ENCODE results near the gene PJA2. TPM values are rescaled to one million over a fixed set of nuclear protein-coding genes. Genes with fewer than 3 reads are reported as not detected.
A peak's percentile ranks its signal among the peaks of the same experiment; 100 is the strongest.

PJA2 gene
- total RNA-seq, 1 experiment from 2014 or later = 51.5 TPM

DNA sequence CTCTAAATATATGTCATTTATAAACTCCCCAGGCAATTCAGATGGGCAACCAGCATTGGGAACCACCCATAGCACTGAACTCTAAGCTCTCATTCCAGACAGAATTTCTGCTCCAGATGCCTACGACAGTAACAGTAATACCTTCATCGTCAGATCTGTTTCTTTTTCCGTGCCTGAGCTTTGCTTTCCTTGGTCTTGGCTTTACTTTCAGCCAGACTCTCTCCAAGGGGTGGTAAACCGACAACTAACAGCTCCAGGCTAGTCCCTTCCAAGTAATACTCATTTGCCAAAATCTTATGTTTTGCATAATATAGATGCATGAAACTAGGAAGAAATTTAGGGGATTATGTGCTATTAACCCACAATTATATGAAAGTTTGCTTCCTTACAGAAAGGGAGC lies 102.3 kb downstream of the PJA2 start:
- H3K4me1 Mint-ChIP-seq = peaks cover 5% of the 10 kb centered on the region
- H3K27ac Mint-ChIP-seq = no peak overlapping the region
- H3K9me3 Mint-ChIP-seq = no peaks in the 10 kb centered on the region
- CTCF ChIA-PET = no interaction called here
- H3K4me3 Mint-ChIP-seq = no peak overlapping the region
- no peaks in the 10 kb centered on the region for H3K36me3 Mint-ChIP-seq
- TF ChIP-seq RELA (CRISPR knock-in tag; IDR thresholded peaks at IDR 0.05; ENCODE audit: borderline replicate concordance) (no peak), NR2C2 (CRISPR knock-in tag; IDR thresholded peaks at IDR 0.05) (no peak), GABPB1 (CRISPR knock-in tag; IDR thresholded peaks at IDR 0.05) (no peak), PRRX2 (CRISPR knock-in tag; IDR thresholded peaks at IDR 0.05) (no peak), ZBTB21 (CRISPR knock-in tag; IDR thresholded peaks at IDR 0.05; ENCODE audit: borderline replicate concordance) (no peak), ZNF317 (CRISPR knock-in tag; IDR thresholded peaks at IDR 0.05; ENCODE audit: borderline replicate concordance, low read depth) (no peak), RORB (CRISPR knock-in tag; IDR thresholded peaks at IDR 0.05) (no peak), ZNF423 (CRISPR knock-in tag; IDR thresholded peaks at IDR 0.05) (no peak), MXD4 (CRISPR knock-in tag; IDR thresholded peaks at IDR 0.05; ENCODE audit: borderline replicate concordance) (no peak), FOXJ3 (CRISPR knock-in tag; IDR thresholded peaks at IDR 0.05; ENCODE audit: borderline replicate concordance) (no peak), CBFB (CRISPR knock-in tag; IDR thresholded peaks at IDR 0.05; ENCODE audit: low read depth) (no peak)
- POLR2A ChIA-PET = no interaction called here
- ATAC-seq (no peak), DNase-seq (ENCODE audit: low spot score) (no peak)
- no peaks in the 10 kb centered on the region for H3K27me3 Mint-ChIP-seq (ENCODE audit: low read depth)

- Mint-ChIP-seq H3K27me3 (ENCODE audit: low read depth) (no peaks in the 10 kb centered on the region), H3K36me3 (no peaks in the 10 kb centered on the region), H3K4me1 (peaks cover 5% of the 10 kb centered on the region), H3K27ac (no peak overlapping the region), H3K9me3 (no peaks in the 10 kb centered on the region), H3K4me3 (no peak overlapping the region)
- ChIA-PET POLR2A (no interaction called here), CTCF (no interaction called here)
- no peak for ATAC-seq
- no peak for DNase-seq (ENCODE audit: low spot score)
- TF ChIP-seq ATF1 (CRISPR knock-in tag; IDR thresholded peaks at IDR 0.05) (no peak), ZBTB21 (CRISPR knock-in tag; IDR thresholded peaks at IDR 0.05; ENCODE audit: borderline replicate concordance) (no peak), SMAD3 (CRISPR knock-in tag; IDR thresholded peaks at IDR 0.05; ENCODE audit: borderline replicate concordance) (no peak), FOXJ3 (CRISPR knock-in tag; IDR thresholded peaks at IDR 0.05; ENCODE audit: borderline replicate concordance) (no peak)
- TF ChIP-seq, protein P1, sequence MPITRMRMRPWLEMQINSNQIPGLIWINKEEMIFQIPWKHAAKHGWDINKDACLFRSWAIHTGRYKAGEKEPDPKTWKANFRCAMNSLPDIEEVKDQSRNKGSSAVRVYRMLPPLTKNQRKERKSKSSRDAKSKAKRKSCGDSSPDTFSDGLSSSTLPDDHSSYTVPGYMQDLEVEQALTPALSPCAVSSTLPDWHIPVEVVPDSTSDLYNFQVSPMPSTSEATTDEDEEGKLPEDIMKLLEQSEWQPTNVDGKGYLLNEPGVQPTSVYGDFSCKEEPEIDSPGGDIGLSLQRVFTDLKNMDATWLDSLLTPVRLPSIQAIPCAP (CRISPR knock-in tag; IDR thresholded peaks at IDR 0.05) = no peak
- TF ChIP-seq, protein P2, sequence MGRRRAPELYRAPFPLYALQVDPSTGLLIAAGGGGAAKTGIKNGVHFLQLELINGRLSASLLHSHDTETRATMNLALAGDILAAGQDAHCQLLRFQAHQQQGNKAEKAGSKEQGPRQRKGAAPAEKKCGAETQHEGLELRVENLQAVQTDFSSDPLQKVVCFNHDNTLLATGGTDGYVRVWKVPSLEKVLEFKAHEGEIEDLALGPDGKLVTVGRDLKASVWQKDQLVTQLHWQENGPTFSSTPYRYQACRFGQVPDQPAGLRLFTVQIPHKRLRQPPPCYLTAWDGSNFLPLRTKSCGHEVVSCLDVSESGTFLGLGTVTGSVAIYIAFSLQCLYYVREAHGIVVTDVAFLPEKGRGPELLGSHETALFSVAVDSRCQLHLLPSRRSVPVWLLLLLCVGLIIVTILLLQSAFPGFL (CRISPR knock-in tag; IDR thresholded peaks at IDR 0.05; ENCODE audit: borderline replicate concordance) = no peak
These were observed 104.4 kb downstream of the PJA2 start for GRCh38 chr5:109305352-109305751.

GRCh38 chr5:109304309-109304708 lies 105.5 kb downstream of the PJA2 start:
- no peaks in the 10 kb centered on the region for H3K27me3 Mint-ChIP-seq (ENCODE audit: low read depth)
- no peaks in the 10 kb centered on the region for H3K9me3 Mint-ChIP-seq
- ATAC-seq = peak; percentile 30; the same call in 1 of the 2 replicates
- ChIA-PET POLR2A (no interaction called here), CTCF (no interaction called here)
- no peak overlapping the region for H3K4me3 Mint-ChIP-seq
- peaks cover 3% of the 10 kb centered on the region for H3K4me1 Mint-ChIP-seq
- H3K36me3 Mint-ChIP-seq = no peaks in the 10 kb centered on the region
- TF ChIP-seq, protein P3, sequence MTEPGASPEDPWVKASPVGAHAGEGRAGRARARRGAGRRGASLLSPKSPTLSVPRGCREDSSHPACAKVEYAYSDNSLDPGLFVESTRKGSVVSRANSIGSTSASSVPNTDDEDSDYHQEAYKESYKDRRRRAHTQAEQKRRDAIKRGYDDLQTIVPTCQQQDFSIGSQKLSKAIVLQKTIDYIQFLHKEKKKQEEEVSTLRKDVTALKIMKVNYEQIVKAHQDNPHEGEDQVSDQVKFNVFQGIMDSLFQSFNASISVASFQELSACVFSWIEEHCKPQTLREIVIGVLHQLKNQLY (CRISPR knock-in tag; IDR thresholded peaks at IDR 0.05) = no peak
- DNase-seq (ENCODE audit: low spot score) = no peak
- H3K27ac Mint-ChIP-seq = no peak overlapping the region

DNA sequence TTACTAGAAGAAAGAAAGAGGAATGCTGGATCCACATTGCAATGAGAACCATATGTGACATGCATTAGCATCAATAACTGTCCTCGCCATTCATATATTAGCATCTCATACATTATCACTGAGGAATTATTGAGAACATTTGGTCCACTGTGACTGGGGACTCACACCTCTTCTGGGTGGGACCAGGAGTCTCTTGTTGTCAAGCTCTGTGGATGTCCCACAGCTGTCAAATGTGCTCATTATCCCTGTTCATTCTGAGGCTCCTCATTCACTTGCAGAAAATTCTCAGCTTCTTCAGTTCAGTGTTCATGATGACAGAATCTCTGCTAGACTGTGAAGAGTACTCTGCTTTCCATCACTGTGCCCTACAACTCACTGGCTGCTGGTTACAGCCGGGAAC lies 109.4 kb downstream of the PJA2 start:
- H3K27me3 Mint-ChIP-seq (ENCODE audit: low read depth) = no peaks in the 10 kb centered on the region
- ATAC-seq = no peak
- no peaks in the 10 kb centered on the region for H3K9me3 Mint-ChIP-seq
- H3K4me1 Mint-ChIP-seq = peaks cover 7% of the 10 kb centered on the region
- no peaks in the 10 kb centered on the region for H3K36me3 Mint-ChIP-seq
- POLR2A ChIA-PET = no interaction called here
- H3K4me3 Mint-ChIP-seq = no peak overlapping the region
- no peak overlapping the region for H3K27ac Mint-ChIP-seq
- CTCF ChIA-PET = interaction anchor here (0.6 kb wide), 1 partner anchor 35 kb away, joined by 3 read pairs; no protein-coding TSS in a partner anchor
- no peak for DNase-seq (ENCODE audit: low spot score)
- no peak for TF ChIP-seq NR1H2 (CRISPR knock-in tag; IDR thresholded peaks at IDR 0.05)
- no peak for TF ChIP-seq NR3C1 (CRISPR knock-in tag; conservative IDR thresholded peaks at IDR 0.05; ENCODE audit: low read depth)
- no peak for TF ChIP-seq USF1 (CRISPR knock-in tag; IDR thresholded peaks at IDR 0.05)
- no peak for TF ChIP-seq ZNF425 (CRISPR knock-in tag; conservative IDR thresholded peaks at IDR 0.05)
- TF ChIP-seq PRRX2 (CRISPR knock-in tag; IDR thresholded peaks at IDR 0.05) = no peak
- no peak for TF ChIP-seq ZNF232 (CRISPR knock-in tag; IDR thresholded peaks at IDR 0.05)
- TF ChIP-seq, protein P4, sequence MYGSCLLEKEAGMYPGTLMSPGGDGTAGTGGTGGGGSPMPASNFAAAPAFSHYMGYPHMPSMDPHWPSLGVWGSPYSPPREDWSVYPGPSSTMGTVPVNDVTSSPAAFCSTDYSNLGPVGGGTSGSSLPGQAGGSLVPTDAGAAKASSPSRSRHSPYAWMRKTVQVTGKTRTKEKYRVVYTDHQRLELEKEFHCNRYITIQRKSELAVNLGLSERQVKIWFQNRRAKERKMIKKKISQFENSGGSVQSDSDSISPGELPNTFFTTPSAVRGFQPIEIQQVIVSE (CRISPR knock-in tag; IDR thresholded peaks at IDR 0.05; ENCODE audit: borderline replicate concordance) = no peak
- TF ChIP-seq, protein P1 (CRISPR knock-in tag; IDR thresholded peaks at IDR 0.05) = no peak
